Fibroblast of lung (primary cell): ENCODE results near the gene ATP2A2.

Experiments
- CTCF ChIP-seq, 2 donors: IDR thresholded peaks in 1 of 2; conservative IDR thresholded peaks in 1 of 2; 1 replicate in 1 of 2; 2 replicates in 1 of 2; pipeline ENCODE4 v1.5.1; 2011 to 2012; ENCODE audit warnings: low read length in 2 of 2, control low read depth in 1 of 2, inconsistent platforms in 1 of 2, low read depth in 1 of 2, mild to moderate bottlenecking in 1 of 2
- EZH2 ChIP-seq: IDR thresholded peaks from 2 replicates; pipeline ENCODE4 v1.5.1; 2012; ENCODE audit warnings: low read length, control low read depth, mild to moderate bottlenecking; ENCODE audit errors: missing control alignments

DNA sequence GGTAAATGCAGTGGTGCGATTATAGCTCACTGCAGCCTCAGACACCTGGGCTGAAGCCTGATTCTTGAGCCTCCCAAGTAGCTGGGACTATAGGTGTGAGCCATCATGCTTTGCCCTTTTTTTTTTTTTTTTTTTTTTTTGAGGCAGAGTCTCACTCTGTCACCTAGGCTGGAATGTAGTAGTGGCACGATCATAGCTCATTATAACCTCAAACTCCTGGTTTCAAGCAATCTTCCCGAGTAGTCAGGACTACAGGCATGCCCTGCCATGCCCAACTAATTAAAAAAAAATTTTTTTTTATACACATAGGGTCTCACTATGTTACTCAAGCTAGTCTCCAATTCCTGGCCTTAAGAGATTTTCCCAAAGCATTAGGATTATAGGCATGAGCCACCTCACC, 6.9 kb downstream of the ATP2A2 start:
- no peak for TF ChIP-seq CTCF (conservative IDR thresholded peaks at IDR 0.05 in 1 of 2, IDR thresholded peaks at IDR 0.05 in 1 of 2; ENCODE audit: low read depth in 1 of 2, low read length in 2 of 2)
- no peak for TF ChIP-seq EZH2
